ENCODE results near the gene GTF2A1. TPM values are rescaled to one million over a fixed set of nuclear protein-coding genes. Genes with fewer than 3 reads are reported as not detected.

The GTF2A1 gene
- total RNA-seq, 1 donor from 2014 or later: 47.9 TPM

Other genes with a start within 250 kb of the GTF2A1 start
- 54.0 TPM for gene STON2, start 179.4 kb upstream of the GTF2A1 start, total RNA-seq